ENCODE measurements around the gene UGT1A3. TPM values are rescaled to one million over a fixed set of nuclear protein-coding genes. Genes with fewer than 3 reads are reported as not detected.
"Not testable (repeated sequence)": the region's sequence is repeated elsewhere in the genome, so short reads cannot be mapped to it uniquely, and the experiment has no call there.

UGT1A3 gene
- total and polyA plus RNA-seq, 5 donors from 2014 or later, result not detected

DNA sequence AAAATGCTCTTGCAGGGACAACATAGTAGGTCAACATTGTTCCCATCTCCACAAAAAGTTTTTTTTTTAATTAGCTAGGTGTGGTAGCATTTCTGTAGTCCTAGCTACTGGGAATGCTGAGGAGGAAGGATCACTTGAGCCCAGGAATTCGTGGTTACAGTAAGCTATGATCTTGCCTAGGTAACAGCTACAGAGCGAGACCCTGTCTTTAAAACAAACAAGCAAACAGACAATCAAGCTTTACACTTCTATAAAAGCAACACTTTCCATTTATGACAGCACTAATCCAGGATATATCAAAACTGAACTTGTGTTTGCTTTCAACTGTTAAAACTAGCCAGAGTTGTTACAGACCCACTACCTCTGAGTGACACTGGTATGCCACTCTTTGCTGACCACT, 12.0 kb downstream of the UGT1A3 start:
- no peaks in the 10 kb centered on the region for H3K4me1 ChIP-seq (ENCODE audit: control insufficient read depth, insufficient read depth, low read length, poor library complexity, severe bottlenecking)
- H3K4me3 ChIP-seq (ENCODE audit: low read depth, low read length), result no peak overlapping the region
- ATAC-seq (ENCODE audit: low read depth in 2 of 2) (no peak), DNase-seq (no peak)
- no peaks in the 10 kb centered on the region for H3K9me3 ChIP-seq (ENCODE audit: control insufficient read depth in 2 of 2, low read length in 2 of 2)
- H3K27ac ChIP-seq (ENCODE audit: insufficient read depth, low read length, poor library complexity, severe bottlenecking), result no peak overlapping the region
- H3K4me1 Mint-ChIP-seq, result no peaks in the 10 kb centered on the region
- no peaks in the 10 kb centered on the region for H3K36me3 Mint-ChIP-seq
- peaks cover 16% of the 10 kb centered on the region for H3K27me3 Mint-ChIP-seq
- H3K27me3 ChIP-seq (ENCODE audit: control insufficient read depth, insufficient read depth, low read length), result peaks cover 2% of the 10 kb centered on the region
- H3K9me3 Mint-ChIP-seq, result no peaks in the 10 kb centered on the region
- H3K27ac Mint-ChIP-seq, result no peak overlapping the region
- H3K4me3 Mint-ChIP-seq, result no peak overlapping the region
- no peaks in the 10 kb centered on the region for H3K36me3 ChIP-seq (ENCODE audit: control insufficient read depth, insufficient read depth, low read length)

DNA sequence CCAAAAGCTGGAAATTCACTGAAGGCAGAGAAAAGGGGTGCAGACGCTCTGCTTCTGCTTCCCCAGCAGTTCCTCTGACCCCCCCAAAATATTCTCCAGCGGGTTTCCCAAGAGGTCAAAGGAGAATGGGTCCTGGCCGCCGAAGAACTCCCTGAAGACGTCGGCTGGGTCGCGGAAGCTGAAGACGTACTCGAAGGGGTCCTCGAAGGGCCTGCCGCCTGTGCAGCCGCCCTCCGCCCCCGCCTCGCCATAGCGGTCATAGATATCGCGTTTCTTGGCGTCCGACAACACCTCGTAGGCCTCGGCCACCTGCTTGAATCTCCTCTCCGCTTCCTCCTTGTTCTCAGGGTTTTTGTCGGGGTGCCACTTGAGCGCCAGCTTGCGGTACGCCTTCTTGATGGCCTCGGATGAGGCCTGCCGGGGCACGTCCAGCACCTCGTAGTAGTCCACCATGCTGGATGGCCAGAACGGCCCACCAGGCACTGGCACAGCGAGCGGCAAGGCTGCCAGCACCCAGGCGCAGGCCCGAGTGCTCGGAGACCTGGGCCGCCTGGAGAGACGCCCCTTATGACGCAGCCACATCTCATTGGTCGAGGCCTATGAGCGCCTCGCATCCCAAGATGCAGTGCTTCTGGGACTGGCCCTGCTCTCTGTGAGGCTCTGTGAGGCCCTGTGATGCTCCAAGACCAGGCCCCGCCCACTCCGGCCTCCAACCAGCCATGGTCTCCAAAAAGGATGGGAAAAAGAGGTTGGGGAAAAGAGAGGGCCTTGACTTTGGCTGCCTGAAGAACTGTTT, 14.8 kb downstream of the UGT1A3 start:
- no peak overlapping the region for H3K27ac ChIP-seq (ENCODE audit: insufficient read depth, low read length, poor library complexity, severe bottlenecking)
- DNase-seq (no peak), ATAC-seq (ENCODE audit: low read depth in 2 of 2) (no peak)
- H3K27ac Mint-ChIP-seq, result no peak overlapping the region
- no peaks in the 10 kb centered on the region for H3K36me3 Mint-ChIP-seq
- no peak overlapping the region for H3K4me3 ChIP-seq (ENCODE audit: low read depth, low read length)
- H3K9me3 ChIP-seq (ENCODE audit: control insufficient read depth in 2 of 2, low read length in 2 of 2), result no peaks in the 10 kb centered on the region
- peaks cover 0 to 2% (median 0%) of the 10 kb centered on the region in 7 donors for H3K9me3 Mint-ChIP-seq
- no peaks in the 10 kb centered on the region for H3K4me1 ChIP-seq (ENCODE audit: control insufficient read depth, insufficient read depth, low read length, poor library complexity, severe bottlenecking)
- no peaks in the 10 kb centered on the region for H3K36me3 ChIP-seq (ENCODE audit: control insufficient read depth, insufficient read depth, low read length)
- H3K27me3 ChIP-seq (ENCODE audit: control insufficient read depth, insufficient read depth, low read length), result peaks cover 7% of the 10 kb centered on the region
- H3K27me3 Mint-ChIP-seq, result peaks cover 11% of the 10 kb centered on the region
- H3K4me3 Mint-ChIP-seq, result no peak overlapping the region
- H3K4me1 Mint-ChIP-seq, result no peaks in the 10 kb centered on the region

DNA sequence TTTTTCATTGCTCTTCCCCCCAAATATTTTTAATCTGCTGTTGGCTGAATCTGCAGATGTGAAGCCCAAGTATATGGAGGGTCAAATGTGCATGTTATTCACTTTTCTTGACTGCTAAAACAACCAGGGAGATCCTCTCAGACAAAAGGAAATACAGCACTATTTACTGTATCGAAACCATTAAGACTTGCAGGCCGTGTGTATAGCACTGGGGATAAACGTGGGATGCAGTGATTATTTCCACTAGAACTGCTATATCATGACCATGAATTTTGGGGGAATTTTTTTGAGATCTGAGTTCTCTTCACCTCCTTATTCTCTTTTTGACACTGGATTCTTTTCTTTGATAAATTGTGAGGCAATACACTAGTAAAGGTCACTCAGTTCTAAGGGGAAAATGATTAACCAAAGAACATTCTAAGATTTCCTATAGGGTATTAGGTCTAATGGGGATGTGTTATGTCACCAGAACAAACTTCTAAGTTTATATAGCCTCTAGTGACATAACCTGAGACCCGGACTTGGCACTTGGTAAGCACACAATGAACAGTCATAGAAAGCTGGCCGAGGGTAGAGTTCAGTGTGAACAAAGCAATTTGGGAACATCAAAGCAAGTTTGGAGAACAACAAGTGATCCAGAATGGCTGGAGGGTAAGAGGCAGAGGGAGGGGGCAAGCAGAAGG, 16.4 kb downstream of the UGT1A3 start:
- Histone ChIP-seq H3K27me3 (ENCODE audit: control insufficient read depth, insufficient read depth, low read length) (peaks cover 7% of the 10 kb centered on the region), H3K36me3 (ENCODE audit: control insufficient read depth, insufficient read depth, low read length) (no peaks in the 10 kb centered on the region), H3K4me1 (ENCODE audit: control insufficient read depth, insufficient read depth, low read length, poor library complexity, severe bottlenecking) (no peaks in the 10 kb centered on the region), H3K9me3 (ENCODE audit: control insufficient read depth in 2 of 2, low read length in 2 of 2) (no peaks in the 10 kb centered on the region), H3K4me3 (ENCODE audit: low read depth, low read length) (no peak overlapping the region), H3K27ac (ENCODE audit: insufficient read depth, low read length, poor library complexity, severe bottlenecking) (no peak overlapping the region)
- DNase-seq, result no peak
- Mint-ChIP-seq H3K27me3 (peaks cover 11% of the 10 kb centered on the region), H3K4me3 (no peak overlapping the region), H3K27ac (no peak overlapping the region), H3K4me1 (no peaks in the 10 kb centered on the region), H3K36me3 (no peaks in the 10 kb centered on the region), H3K9me3 (peaks cover 0 to 5% (median 2%) of the 10 kb centered on the region in 7 donors)
- no peak for ATAC-seq (ENCODE audit: low read depth in 2 of 2)

DNA sequence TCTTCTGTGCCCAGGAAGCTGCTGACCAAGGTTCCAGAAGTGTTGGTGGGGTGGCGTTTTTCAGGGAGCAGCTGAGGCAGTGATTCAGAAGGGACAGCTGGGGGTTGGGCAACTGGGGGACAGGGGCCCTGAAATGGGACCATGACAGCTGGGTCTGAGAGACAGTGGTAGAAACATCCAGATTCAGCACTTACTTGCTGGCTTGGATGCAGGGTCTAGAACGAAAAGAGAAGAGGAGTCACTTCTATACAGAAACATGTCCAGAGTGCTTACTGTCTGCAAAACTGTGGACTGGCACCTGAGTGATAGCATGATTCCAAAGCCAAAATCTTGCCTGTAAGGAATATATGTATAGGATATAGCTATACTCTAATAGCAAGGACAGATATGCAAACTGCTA, 17.0 kb downstream of the UGT1A3 start:
- H3K36me3 Mint-ChIP-seq; H3K27ac ChIP-seq (ENCODE audit: insufficient read depth, low read length, poor library complexity, severe bottlenecking); H3K36me3 ChIP-seq (ENCODE audit: control insufficient read depth, insufficient read depth, low read length); H3K9me3 ChIP-seq (ENCODE audit: control insufficient read depth in 2 of 2, low read length in 2 of 2); H3K4me3 Mint-ChIP-seq; H3K4me1 Mint-ChIP-seq; H3K27me3 ChIP-seq (ENCODE audit: control insufficient read depth, insufficient read depth, low read length); H3K9me3 Mint-ChIP-seq; H3K4me1 ChIP-seq (ENCODE audit: control insufficient read depth, insufficient read depth, low read length, poor library complexity, severe bottlenecking); H3K4me3 ChIP-seq (ENCODE audit: low read depth, low read length); ATAC-seq (ENCODE audit: low read depth in 2 of 2); DNase-seq; H3K27ac Mint-ChIP-seq: not testable (repeated sequence)
- peaks cover 11% of the 10 kb centered on the region for H3K27me3 Mint-ChIP-seq

DNA sequence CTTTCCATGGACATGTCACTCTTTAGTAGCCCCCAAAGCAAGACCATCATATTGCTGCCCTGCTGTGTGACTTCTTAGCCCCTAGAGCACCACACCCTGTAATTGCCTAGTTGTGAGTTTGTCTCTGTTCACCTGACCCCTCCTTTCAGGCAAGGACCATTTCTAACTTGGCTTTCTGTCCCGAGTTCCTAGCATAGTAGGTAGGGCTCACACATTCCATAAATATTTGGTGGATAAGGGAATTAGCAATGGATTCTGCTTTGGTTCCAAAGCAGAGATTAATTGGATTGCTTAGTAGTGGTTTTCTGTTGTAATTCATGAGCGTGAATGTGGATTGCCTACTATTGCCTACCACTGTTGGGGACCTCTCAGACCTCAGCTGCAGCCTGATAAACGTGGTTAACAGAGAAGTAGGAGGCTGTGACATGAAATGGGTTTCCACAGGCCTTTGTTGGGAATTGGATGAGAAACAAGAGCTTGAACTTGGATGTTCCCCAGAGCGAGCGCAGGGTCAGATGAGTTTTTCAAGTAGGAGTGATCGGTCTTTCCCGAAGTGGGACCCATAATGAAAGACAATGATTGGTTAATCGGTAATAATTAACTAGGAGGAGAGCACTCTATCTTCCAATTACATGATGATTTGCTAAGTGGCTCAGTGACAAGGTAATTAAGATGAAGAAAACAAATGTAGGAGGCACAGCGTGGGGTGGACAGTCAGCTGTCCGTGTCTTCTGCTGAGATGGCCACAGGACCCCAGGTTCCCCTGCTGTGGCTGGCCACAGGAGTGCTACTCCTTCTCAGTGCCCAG, 17.8 kb downstream of the UGT1A3 start:
- ATAC-seq (ENCODE audit: low read depth in 2 of 2), result no peak
- no peak overlapping the region for H3K27ac Mint-ChIP-seq
- Histone ChIP-seq H3K4me3 (ENCODE audit: low read depth, low read length) (no peak overlapping the region), H3K36me3 (ENCODE audit: control insufficient read depth, insufficient read depth, low read length) (no peaks in the 10 kb centered on the region), H3K9me3 (ENCODE audit: control insufficient read depth in 2 of 2, low read length in 2 of 2) (peaks cover 4% of the 10 kb centered on the region in 2 experiments), H3K27me3 (ENCODE audit: control insufficient read depth, insufficient read depth, low read length) (peaks cover 7% of the 10 kb centered on the region), H3K27ac (ENCODE audit: insufficient read depth, low read length, poor library complexity, severe bottlenecking) (no peak overlapping the region), H3K4me1 (ENCODE audit: control insufficient read depth, insufficient read depth, low read length, poor library complexity, severe bottlenecking) (no peaks in the 10 kb centered on the region)
- H3K4me1 Mint-ChIP-seq, result no peaks in the 10 kb centered on the region
- H3K4me3 Mint-ChIP-seq, result no peak overlapping the region
- no peaks in the 10 kb centered on the region for H3K36me3 Mint-ChIP-seq
- peaks cover 0 to 17% (median 3%) of the 10 kb centered on the region in 7 donors for H3K9me3 Mint-ChIP-seq
- no peak for DNase-seq
- peaks cover 11% of the 10 kb centered on the region for H3K27me3 Mint-ChIP-seq

DNA sequence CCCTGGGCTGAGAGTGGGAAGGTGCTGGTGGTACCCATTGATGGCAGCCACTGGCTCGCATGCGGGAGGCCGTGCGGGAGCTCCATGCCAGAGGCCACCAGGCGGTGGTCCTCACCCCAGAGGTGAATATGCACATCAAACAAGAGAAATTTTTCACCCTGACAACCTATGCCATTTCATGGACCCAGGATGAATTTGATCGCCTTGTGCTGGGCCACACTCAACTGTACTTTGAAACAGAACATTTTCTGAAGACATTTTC, 18.4 kb downstream of the UGT1A3 start:
- H3K4me3 ChIP-seq (ENCODE audit: low read depth, low read length), result no peak overlapping the region
- H3K4me1 ChIP-seq (ENCODE audit: control insufficient read depth, insufficient read depth, low read length, poor library complexity, severe bottlenecking), result no peaks in the 10 kb centered on the region
- no peak overlapping the region for H3K4me3 Mint-ChIP-seq
- peaks cover 4% of the 10 kb centered on the region in 2 experiments for H3K9me3 ChIP-seq (ENCODE audit: control insufficient read depth in 2 of 2, low read length in 2 of 2)
- H3K36me3 ChIP-seq (ENCODE audit: control insufficient read depth, insufficient read depth, low read length), result no peaks in the 10 kb centered on the region
- peaks cover 7% of the 10 kb centered on the region for H3K27me3 ChIP-seq (ENCODE audit: control insufficient read depth, insufficient read depth, low read length)
- H3K9me3 Mint-ChIP-seq, result peaks cover 0 to 19% (median 3%) of the 10 kb centered on the region in 7 donors
- H3K4me1 Mint-ChIP-seq, result no peaks in the 10 kb centered on the region
- H3K36me3 Mint-ChIP-seq, result no peaks in the 10 kb centered on the region
- no peak overlapping the region for H3K27ac Mint-ChIP-seq
- no peak for ATAC-seq (ENCODE audit: low read depth in 2 of 2)
- H3K27me3 Mint-ChIP-seq, result peaks cover 11% of the 10 kb centered on the region
- no peak for DNase-seq
- H3K27ac ChIP-seq (ENCODE audit: insufficient read depth, low read length, poor library complexity, severe bottlenecking), result no peak overlapping the region

DNA sequence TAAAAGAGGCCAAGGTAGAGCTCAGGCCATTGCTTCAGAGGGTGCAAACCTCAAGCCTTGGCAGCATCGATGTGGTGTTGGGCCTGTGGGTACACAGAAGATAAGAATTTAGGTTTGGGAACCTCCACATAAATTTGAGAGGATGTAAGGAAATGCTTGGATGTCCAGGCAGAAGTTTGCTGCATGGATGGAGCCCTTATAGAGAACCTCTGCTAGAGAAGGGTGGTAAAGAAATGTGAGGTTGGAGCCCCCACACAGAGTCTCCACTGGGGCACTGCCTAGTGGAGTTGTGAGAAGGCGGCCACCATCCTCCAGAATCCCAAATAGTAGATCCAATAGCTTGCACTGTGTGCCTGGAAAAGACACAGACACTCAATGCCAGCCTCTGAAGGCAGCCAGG, 21.8 kb downstream of the UGT1A3 start:
- H3K27me3 Mint-ChIP-seq; ATAC-seq (ENCODE audit: low read depth in 2 of 2); H3K27ac Mint-ChIP-seq; H3K4me3 Mint-ChIP-seq; H3K36me3 ChIP-seq (ENCODE audit: control insufficient read depth, insufficient read depth, low read length); H3K27me3 ChIP-seq (ENCODE audit: control insufficient read depth, insufficient read depth, low read length); DNase-seq; H3K4me3 ChIP-seq (ENCODE audit: low read depth, low read length); H3K4me1 Mint-ChIP-seq; H3K36me3 Mint-ChIP-seq; H3K27ac ChIP-seq (ENCODE audit: insufficient read depth, low read length, poor library complexity, severe bottlenecking); H3K9me3 ChIP-seq (ENCODE audit: control insufficient read depth in 2 of 2, low read length in 2 of 2); H3K4me1 ChIP-seq (ENCODE audit: control insufficient read depth, insufficient read depth, low read length, poor library complexity, severe bottlenecking): not testable (repeated sequence)
- peaks cover 0 to 19% (median 3%) of the 10 kb centered on the region in 7 donors for H3K9me3 Mint-ChIP-seq
